ENCODE results near the gene ELMO1. TPM values are rescaled to one million over a fixed set of nuclear protein-coding genes. Genes with fewer than 3 reads are reported as not detected.

Gene ELMO1
- total and polyA plus RNA-seq, 2 experiments from 2014 or later = 6.5 to 24.9 TPM

- ATAC-seq (no peak), DNase-seq (ENCODE audit: low spot score) (no peak)
- H3K4me1 Mint-ChIP-seq = peaks cover 18% of the 10 kb centered on the region
- Histone ChIP-seq H3K27ac (ENCODE audit: low read depth) (no peak overlapping the region), H3K4me3 (no peak overlapping the region), H3K79me2 (replicated peaks; ENCODE audit: insufficient read depth) (no peaks in the 10 kb centered on the region), H3K27me3 (ENCODE audit: insufficient read depth) (no peaks in the 10 kb centered on the region), H3F3A (replicated peaks; ENCODE audit: low read depth) (no peaks in the 10 kb centered on the region), H3K4me1 (ENCODE audit: insufficient read depth) (peaks cover 4% of the 10 kb centered on the region; the same call in 1 of the 2 replicates), H3K9me2 (ENCODE audit: insufficient read depth) (peaks cover 2% of the 10 kb centered on the region), H3K36me3 (ENCODE audit: insufficient read depth) (no peaks in the 10 kb centered on the region), H3K4me2 (no peak overlapping the region), H4K20me1 (replicated peaks; ENCODE audit: insufficient read depth) (no peaks in the 10 kb centered on the region), H2AFZ (no peak overlapping the region)
- no peaks in the 10 kb centered on the region for H3K27me3 Mint-ChIP-seq (ENCODE audit: insufficient read depth, low read depth, poor library complexity)
- peaks cover 19% of the 10 kb centered on the region for H3K36me3 Mint-ChIP-seq (ENCODE audit: low read depth)
- no peak for TF ChIP-seq STAT1 (IDR thresholded peaks at IDR 0.05; ENCODE audit: unreplicated experiment)
- TF ChIP-seq ZNF462 (CRISPR knock-in tag; IDR thresholded peaks at IDR 0.05) = no peak
- no peak for TF ChIP-seq ETS1 (IDR thresholded peaks at IDR 0.05)
- no peak for TF ChIP-seq ZNF114 (CRISPR knock-in tag; IDR thresholded peaks at IDR 0.05)
- no peak for TF ChIP-seq CTCF (conservative IDR thresholded peaks at IDR 0.05; ENCODE audit: low read depth in 2 of 2)
- no peak for TF ChIP-seq REST (IDR thresholded peaks at IDR 0.05; ENCODE audit: unreplicated experiment)
- TF ChIP-seq EZH2 (IDR thresholded peaks at IDR 0.05; ENCODE audit: low read depth, unreplicated experiment) = no peak
- TF ChIP-seq EZH2phosphoT487 (IDR thresholded peaks at IDR 0.05; ENCODE audit: unreplicated experiment) = no peak
- no peak for TF ChIP-seq POLR2AphosphoS5 (IDR thresholded peaks at IDR 0.05; ENCODE audit: low read depth)
- no peak for TF ChIP-seq ZNF331 (CRISPR knock-in tag; IDR thresholded peaks at IDR 0.05; ENCODE audit: low read depth)
- no peak for TF ChIP-seq JUNB (IDR thresholded peaks at IDR 0.05; ENCODE audit: unreplicated experiment)
- TF ChIP-seq NANOG (IDR thresholded peaks at IDR 0.05; ENCODE audit: borderline replicate concordance) = no peak
- no peak for TF ChIP-seq CREB1 (CRISPR knock-in tag; IDR thresholded peaks at IDR 0.05; ENCODE audit: low read depth)
- no peak overlapping the region for H3K27ac Mint-ChIP-seq
- H3K4me3 Mint-ChIP-seq = no peak overlapping the region
- peaks cover 13% of the 10 kb centered on the region for H3K9me3 Mint-ChIP-seq
Measured at GRCh38 chr7:37116093-37116701, 332.5 kb downstream of the ELMO1 start.

Measured in GM23338 (cell line).